ENCODE results near the gene MED16. TPM values are rescaled to one million over a fixed set of nuclear protein-coding genes. Genes with fewer than 3 reads are reported as not detected.

MED16 gene
- total and polyA plus RNA-seq, 2 of the 4 experiments (the other 2 are of a cell fraction) = 8.1 to 40.2 TPM

DNA sequence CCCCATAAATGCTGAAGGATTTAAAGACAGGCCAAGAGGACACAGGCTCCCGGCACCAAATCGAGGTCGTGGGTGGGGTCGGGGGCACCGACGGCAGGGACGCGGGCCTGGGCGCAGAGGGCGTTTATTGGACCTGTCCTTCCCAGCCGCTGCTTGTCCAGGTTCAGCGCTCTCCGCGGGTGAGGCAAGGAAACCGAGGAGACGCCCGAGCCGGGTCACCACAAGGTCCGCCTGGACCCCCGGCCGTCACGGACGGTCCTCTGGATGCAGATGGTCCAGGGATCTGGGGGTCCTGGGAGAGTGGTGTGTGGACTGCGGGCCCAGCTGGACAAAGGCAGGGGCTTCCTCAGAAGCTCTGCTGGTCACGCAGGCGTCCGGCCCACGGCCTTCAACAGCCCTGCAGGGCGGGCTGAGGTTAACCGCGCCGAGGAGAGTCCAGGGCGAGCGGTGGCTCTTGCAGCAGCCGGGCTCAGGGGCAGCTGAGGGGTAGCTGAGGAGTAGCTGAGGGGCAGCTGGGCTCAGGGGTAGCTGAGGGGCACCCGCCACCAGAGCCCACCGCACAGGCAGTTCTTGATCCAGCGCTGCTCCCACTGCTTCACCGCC lies 25.0 kb downstream of the MED16 start:
- no TSS peak for BruUV-seq (replicated peaks)
- Histone ChIP-seq H3K4ac (ENCODE audit: low read depth, low read length) (no peak overlapping the region), H3K9me1 (ENCODE audit: insufficient read depth, low read length) (no peaks in the 10 kb centered on the region; the same call in 1 of the 2 replicates), H3K27me3 (ENCODE audit: control insufficient read depth, insufficient read depth, low read length) (no peaks in the 10 kb centered on the region), H4K8ac (ENCODE audit: low read depth in 2 of 2, low read length in 2 of 2) (no peak overlapping the region), H3K9me3 (ENCODE audit: control insufficient read depth, insufficient read depth, low read length) (no peaks in the 10 kb centered on the region), H3K14ac (replicated peaks; ENCODE audit: low read depth, low read length) (no peak overlapping the region), H3K23ac (ENCODE audit: low read depth, low read length) (no peak overlapping the region), H3K18ac (ENCODE audit: low read depth, low read length) (no peak overlapping the region), H2AK5ac (ENCODE audit: low read depth, low read length) (peak overlapping the region; percentile 98), H2BK15ac (ENCODE audit: low read depth, low read length) (no peak overlapping the region), H2BK5ac (ENCODE audit: low read depth, low read length, poor library complexity, severe bottlenecking) (no peak overlapping the region), H3K4me1 (ENCODE audit: control insufficient read depth, insufficient read depth, low read length) (peaks cover 22% of the 10 kb centered on the region), H3K36me3 (ENCODE audit: control insufficient read depth, insufficient read depth, low read length) (peaks cover 16% of the 10 kb centered on the region), H3K4me3 (ENCODE audit: insufficient read depth, low read depth, low read length) (no peak overlapping the region), H3K56ac (ENCODE audit: extremely low read depth, insufficient read depth, low read length) (no peak overlapping the region), H2BK120ac (ENCODE audit: low read depth, low read length) (no peak overlapping the region), H4K5ac (ENCODE audit: low read depth, low read length) (no peak overlapping the region), H4K91ac (ENCODE audit: insufficient read depth, low read depth, low read length) (no peak overlapping the region), H3K79me1 (ENCODE audit: low read depth in 1 of 2, low read length in 2 of 2) (peaks cover 7 to 22% of the 10 kb centered on the region in 2 experiments; a peak in 2 of 4 replicates), H4K20me1 (ENCODE audit: insufficient read depth, low read length) (peaks cover 16% of the 10 kb centered on the region), H2AFZ (replicated peaks; ENCODE audit: low read length, poor library complexity) (no peak overlapping the region), H2BK20ac (ENCODE audit: low read depth, low read length) (no peak overlapping the region), H2AK9ac (replicated peaks; ENCODE audit: low read depth, low read length, poor library complexity) (peak overlapping the region; percentile 72), H3K4me2 (ENCODE audit: low read depth, low read length) (no peak overlapping the region), H3K27ac (ENCODE audit: insufficient read depth, low read length) (no peak overlapping the region), H3K9ac (ENCODE audit: low read depth, low read length) (no peak overlapping the region)
- dilution Hi-C loops (cut with HindIII; ENCODE audit: low sequenced_read_pairs, unreplicated experiment) = no loop called here
- in situ Hi-C loops (cut with MboI; ENCODE audit: low sequenced_read_pairs) = no loop called here
- DNase-seq = no peak
- CTCF ChIA-PET = no interaction called here
- TF ChIP-seq MAFK (IDR thresholded peaks at IDR 0.05; ENCODE audit: low read depth, low read length) = no peak
- TF ChIP-seq, protein P1, sequence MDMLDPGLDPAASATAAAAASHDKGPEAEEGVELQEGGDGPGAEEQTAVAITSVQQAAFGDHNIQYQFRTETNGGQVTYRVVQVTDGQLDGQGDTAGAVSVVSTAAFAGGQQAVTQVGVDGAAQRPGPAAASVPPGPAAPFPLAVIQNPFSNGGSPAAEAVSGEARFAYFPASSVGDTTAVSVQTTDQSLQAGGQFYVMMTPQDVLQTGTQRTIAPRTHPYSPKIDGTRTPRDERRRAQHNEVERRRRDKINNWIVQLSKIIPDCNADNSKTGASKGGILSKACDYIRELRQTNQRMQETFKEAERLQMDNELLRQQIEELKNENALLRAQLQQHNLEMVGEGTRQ (IDR thresholded peaks at IDR 0.05; ENCODE audit: low read depth, low read length) = no peak
- no peak for TF ChIP-seq MAZ (IDR thresholded peaks at IDR 0.05; ENCODE audit: borderline replicate concordance, low read depth, low read length)
- TF ChIP-seq POLR2A (IDR thresholded peaks at IDR 0.05; ENCODE audit: low read depth, low read length) = no peak
- TF ChIP-seq SMC3 (IDR thresholded peaks at IDR 0.05; ENCODE audit: low read depth, low read length) = no peak
- TF ChIP-seq CEBPB (IDR thresholded peaks at IDR 0.05; ENCODE audit: low read depth, low read length) = no peak
- no peak for TF ChIP-seq NFE2L2 (IDR thresholded peaks at IDR 0.05; ENCODE audit: low read depth, low read length)
- no peak for TF ChIP-seq RAD21 (IDR thresholded peaks at IDR 0.05; ENCODE audit: low read length)
- POLR2A ChIA-PET (ENCODE audit: unreplicated experiment) = no interaction called here
- 97% methylated on average over 12 of the region's 39 CpGs; no CpG with 5 or more reads in 1 of the 2 experiments for WGBS, 2 experiments (ENCODE audit: extremely low coverage in 2 of 2, insufficient read length in 1 of 2)
- ATAC-seq (ENCODE audit: low read depth) = no peak
- intact Hi-C loops (cut with micrococcal nuclease) = loop anchor here (5.0 to 10.0 kb wide), 3 partner anchors 44 to 203 kb away; partner anchors contain the start of genes R3HDM4, RNF126 and WDR18

All from IMR-90 (cell line).